H9 (cell line): Measurements from ENCODE around the gene C11orf21. TPM values are rescaled to one million over a fixed set of nuclear protein-coding genes. Genes with fewer than 3 reads are reported as not detected.

Experiments used
- DNase-seq: peaks from one replicate; pipeline ENCODE4 v3.0.0-alpha.2; 2017
- H2AFZ ChIP-seq: one replicate; pipeline ENCODE4 v1.6.1; 2013; ENCODE audit warnings: mild to moderate bottlenecking, low read length, control low read depth, moderate library complexity
- H2AK5ac ChIP-seq: 2 replicates; pipeline ENCODE4 v1.6.1; 2013; ENCODE audit warnings: low read length, control low read depth, mixed read lengths; ENCODE audit not compliant: insufficient read length
- H2BK120ac ChIP-seq: one replicate; pipeline ENCODE4 v1.6.1; 2013; ENCODE audit warnings: low read depth, mild to moderate bottlenecking, low read length, control low read depth, inconsistent platforms; ENCODE audit not compliant: poor library complexity, severe bottlenecking
- H2BK12ac ChIP-seq: 2 replicates; pipeline ENCODE4 v1.6.1; 2013; ENCODE audit warnings: low read length, control low read depth, mixed read lengths, low read depth; ENCODE audit not compliant: insufficient read length
- H2BK15ac ChIP-seq: 2 replicates; pipeline ENCODE4 v1.6.1; 2013; ENCODE audit warnings: low read depth, low read length, control low read depth
- H2BK20ac ChIP-seq: one replicate; pipeline ENCODE4 v1.6.1; 2013; ENCODE audit warnings: low read depth, mild to moderate bottlenecking, low read length, control low read depth, inconsistent platforms; ENCODE audit not compliant: poor library complexity, severe bottlenecking
- H2BK5ac ChIP-seq: 2 replicates; pipeline ENCODE4 v1.6.1; 2013; ENCODE audit warnings: low read length, control low read depth, mixed read lengths; ENCODE audit not compliant: insufficient read length
- H3K14ac ChIP-seq: 2 replicates; pipeline ENCODE4 v1.6.1; 2013; ENCODE audit warnings: low read length, control low read depth; ENCODE audit not compliant: insufficient read depth
- H3K18ac ChIP-seq: 2 replicates; pipeline ENCODE4 v1.6.1; 2013; ENCODE audit warnings: low read depth, mild to moderate bottlenecking, mixed read lengths, low read length, control low read depth; ENCODE audit not compliant: insufficient read length
- H3K23ac ChIP-seq: 2 replicates; pipeline ENCODE4 v1.6.1; 2013; ENCODE audit warnings: low read length, control low read depth, mixed read lengths, low read depth; ENCODE audit not compliant: insufficient read length
- H3K23me2 ChIP-seq: 2 replicates; pipeline ENCODE4 v1.6.1; 2013; ENCODE audit warnings: low read depth, mild to moderate bottlenecking, mixed read lengths, low read length, control low read depth; ENCODE audit not compliant: insufficient read length, poor library complexity, severe bottlenecking
- H3K27ac ChIP-seq: 2 replicates; pipeline ENCODE4 v1.5.1; 2013; ENCODE audit warnings: low read length, control low read depth, mixed read lengths, low read depth; ENCODE audit not compliant: insufficient read length
- H3K27me3 ChIP-seq: 2 replicates; pipeline ENCODE4 v1.6.1; 2013; ENCODE audit warnings: low read length, control low read depth, inconsistent platforms; ENCODE audit not compliant: insufficient read depth
- H3K4ac ChIP-seq: 2 replicates; pipeline ENCODE4 v1.6.1; 2013; ENCODE audit warnings: low read depth, mild to moderate bottlenecking, control low read depth, inconsistent platforms, low read length, moderate library complexity
- H3K4me1 ChIP-seq: 2 replicates; pipeline ENCODE4 v1.6.1; 2013; ENCODE audit warnings: low read length, control low read depth, inconsistent platforms; ENCODE audit not compliant: insufficient read depth
- H3K4me2 ChIP-seq: 2 replicates; pipeline ENCODE4 v1.6.1; 2013; ENCODE audit warnings: low read length, control low read depth, mixed read lengths; ENCODE audit not compliant: insufficient read length, insufficient read depth
- H3K56ac ChIP-seq: 2 replicates; pipeline ENCODE4 v1.6.1; 2013; ENCODE audit warnings: low read depth, mild to moderate bottlenecking, mixed read lengths, low read length, control low read depth; ENCODE audit not compliant: insufficient read length
- H3K79me1 ChIP-seq: 2 replicates; pipeline ENCODE4 v1.6.1; 2013; ENCODE audit warnings: low read depth, mild to moderate bottlenecking, moderate library complexity, low read length, control low read depth, inconsistent platforms; ENCODE audit not compliant: insufficient read depth, poor library complexity, severe bottlenecking
- H3K79me2 ChIP-seq: 2 replicates; pipeline ENCODE4 v1.6.1; 2013; ENCODE audit warnings: low read length, control low read depth, inconsistent platforms; ENCODE audit not compliant: insufficient read depth
- H3K9ac ChIP-seq: 2 replicates; pipeline ENCODE4 v1.6.1; 2013; ENCODE audit warnings: low read length, control low read depth, mixed read lengths; ENCODE audit not compliant: insufficient read length; ENCODE audit errors: extremely low read depth
- H3K9me3 ChIP-seq: one replicate; pipeline ENCODE4 v1.6.1; 2013; ENCODE audit warnings: low read depth, low read length, inconsistent platforms; ENCODE audit not compliant: control insufficient read depth
- H3T11ph ChIP-seq: one replicate; pipeline ENCODE4 v1.6.1; 2013; ENCODE audit warnings: mild to moderate bottlenecking, low read length, control low read depth, inconsistent platforms
- H4K20me1 ChIP-seq: one replicate; pipeline ENCODE4 v1.6.1; 2013; ENCODE audit not compliant: control insufficient read depth, insufficient read length, insufficient read depth
- H4K5ac ChIP-seq: 2 replicates; pipeline ENCODE4 v1.6.1; 2013; ENCODE audit warnings: low read depth, mild to moderate bottlenecking, mixed read lengths, low read length, control low read depth; ENCODE audit not compliant: insufficient read length
- H4K8ac ChIP-seq: replicated peaks from 2 replicates; pipeline ENCODE4 v1.6.1; 2013; ENCODE audit warnings: low read length, control low read depth, mixed read lengths, low read depth; ENCODE audit not compliant: insufficient read length
- H4K91ac ChIP-seq: 2 replicates; pipeline ENCODE4 v1.6.1; 2013; ENCODE audit warnings: low read depth, mild to moderate bottlenecking, moderate library complexity, mixed read lengths, low read length, control low read depth; ENCODE audit not compliant: insufficient read length
- H3K27ac Mint-ChIP-seq, 3 experiments: 2 replicates in 2 of 3; 3 replicates in 1 of 3; pipeline ENCODE4 v1.8.0; 2020 to 2021; ENCODE audit warnings: mixed read lengths in 3 of 3, mild to moderate bottlenecking in 1 of 3, moderate library complexity in 1 of 3
- H3K27me3 Mint-ChIP-seq: 2 replicates; pipeline ENCODE4 v1.8.0; 2021; ENCODE audit warnings: low read depth, mild to moderate bottlenecking, moderate library complexity, mixed read lengths
- H3K36me3 Mint-ChIP-seq, 3 experiments: 2 replicates in 2 of 3; 3 replicates in 1 of 3; pipeline ENCODE4 v1.8.0; 2020 to 2021; ENCODE audit warnings: low read depth in 3 of 3, mixed read lengths in 3 of 3; ENCODE audit not compliant: insufficient read depth in 1 of 3
- H3K4me1 Mint-ChIP-seq, 2 experiments: 2 replicates each; pipeline ENCODE4 v1.8.0; 2020; ENCODE audit warnings: mixed read lengths in 2 of 2
- H3K4me3 Mint-ChIP-seq, 2 experiments: 2 replicates in 1 of 2; 3 replicates in 1 of 2; pipeline ENCODE4 v1.8.0; 2020 to 2021; ENCODE audit warnings: mild to moderate bottlenecking in 2 of 2, mixed read lengths in 2 of 2, moderate library complexity in 1 of 2
- H3K9me3 Mint-ChIP-seq, 2 experiments: 2 replicates in 1 of 2; 3 replicates in 1 of 2; pipeline ENCODE4 v1.8.0; 2020; ENCODE audit warnings: mild to moderate bottlenecking in 2 of 2, mixed read lengths in 2 of 2, moderate library complexity in 1 of 2
- WGBS: extraction: QIAGEN DNeasy Blood & Tissue Kit; methylation state at CpG from one replicate; pipeline ENCODE4 v1.1.7; 2013; ENCODE audit warnings: missing lambda C conversion rate, low lambda C conversion rate, mixed read lengths; ENCODE audit not compliant: insufficient read length; ENCODE audit errors: extremely low coverage; 5-methylcytosine and 5-hydroxymethylcytosine counted together
- total RNA-seq: library from RNA; stranded (reverse); gene quantifications from 2 replicates; pipeline ENCODE4 v1.2.1, GENCODE V29; 2021
- TF ChIP-seq, protein P1 (sequence below): fragments of 200-600 bp; sonication (generic); conservative IDR thresholded peaks from 3 replicates; pipeline ENCODE4 v1.8.0; 2021; ENCODE audit warnings: antibody characterized with exemption, mild to moderate bottlenecking

C11orf21 gene
- total RNA-seq, 1 experiment from 2014 or later = not detected

DNA sequence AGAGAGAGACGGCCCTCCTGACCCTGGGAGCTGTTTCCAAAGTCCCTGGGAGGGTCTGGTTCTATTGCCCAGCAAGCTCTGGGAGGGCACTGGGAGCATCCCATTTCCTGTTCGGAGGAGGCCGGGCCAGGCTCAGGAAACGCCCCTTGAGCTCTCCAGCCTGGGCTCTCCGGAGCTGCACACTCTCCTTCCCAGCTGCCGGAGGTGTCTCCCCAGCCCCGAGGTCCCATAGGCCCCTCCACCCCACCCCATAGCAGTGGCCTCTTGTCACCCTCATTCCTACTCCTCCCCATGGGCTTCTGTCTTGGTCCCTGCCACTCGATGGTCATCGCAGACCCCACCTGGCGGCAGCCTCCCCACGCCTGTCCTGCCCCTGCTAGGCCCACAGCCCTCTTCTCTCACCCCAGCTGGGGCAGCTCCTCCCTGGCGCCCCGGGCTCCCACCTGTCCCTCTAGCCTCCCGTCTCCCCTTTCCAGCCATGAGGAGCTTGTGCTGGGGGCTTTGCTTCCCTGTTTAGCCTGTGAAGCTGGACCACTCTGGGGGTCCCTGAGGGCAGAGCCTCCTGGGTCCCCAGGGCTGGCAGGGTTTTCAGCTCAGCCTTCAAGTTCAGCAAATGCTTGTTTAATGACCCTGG is 2.9 kb upstream of the C11orf21 start:
- no peaks in the 10 kb centered on the region for H3K23me2 ChIP-seq
- no peak overlapping the region for H3K56ac ChIP-seq
- WGBS = no CpG with 5 or more reads among the region's 14 CpGs
- no peaks in the 10 kb centered on the region for H4K20me1 ChIP-seq
- TF ChIP-seq, protein P1, sequence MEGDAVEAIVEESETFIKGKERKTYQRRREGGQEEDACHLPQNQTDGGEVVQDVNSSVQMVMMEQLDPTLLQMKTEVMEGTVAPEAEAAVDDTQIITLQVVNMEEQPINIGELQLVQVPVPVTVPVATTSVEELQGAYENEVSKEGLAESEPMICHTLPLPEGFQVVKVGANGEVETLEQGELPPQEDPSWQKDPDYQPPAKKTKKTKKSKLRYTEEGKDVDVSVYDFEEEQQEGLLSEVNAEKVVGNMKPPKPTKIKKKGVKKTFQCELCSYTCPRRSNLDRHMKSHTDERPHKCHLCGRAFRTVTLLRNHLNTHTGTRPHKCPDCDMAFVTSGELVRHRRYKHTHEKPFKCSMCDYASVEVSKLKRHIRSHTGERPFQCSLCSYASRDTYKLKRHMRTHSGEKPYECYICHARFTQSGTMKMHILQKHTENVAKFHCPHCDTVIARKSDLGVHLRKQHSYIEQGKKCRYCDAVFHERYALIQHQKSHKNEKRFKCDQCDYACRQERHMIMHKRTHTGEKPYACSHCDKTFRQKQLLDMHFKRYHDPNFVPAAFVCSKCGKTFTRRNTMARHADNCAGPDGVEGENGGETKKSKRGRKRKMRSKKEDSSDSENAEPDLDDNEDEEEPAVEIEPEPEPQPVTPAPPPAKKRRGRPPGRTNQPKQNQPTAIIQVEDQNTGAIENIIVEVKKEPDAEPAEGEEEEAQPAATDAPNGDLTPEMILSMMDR = no peak
- no peak overlapping the region for H3K4ac ChIP-seq
- H4K5ac ChIP-seq = no peak overlapping the region
- no peak overlapping the region for H2BK20ac ChIP-seq
- H2AK5ac ChIP-seq = no peak overlapping the region
- Mint-ChIP-seq H3K27me3 (peaks cover 6% of the 10 kb centered on the region; the same call in 1 of the 2 replicates), H3K4me1 (peaks cover 0 to 7% of the 10 kb centered on the region in 2 experiments; a peak in 1 of 4 replicates), H3K27ac (no peak overlapping the region), H3K36me3 (no peaks in the 10 kb centered on the region), H3K9me3 (no peaks in the 10 kb centered on the region; a peak in 1 of 5 replicates), H3K4me3 (no peak overlapping the region)
- H2BK120ac ChIP-seq = no peak overlapping the region
- H2BK12ac ChIP-seq = no peak overlapping the region
- H3T11ph ChIP-seq = no peak overlapping the region
- H3K9ac ChIP-seq = no peak overlapping the region
- H3K9me3 ChIP-seq = no peaks in the 10 kb centered on the region
- no peaks in the 10 kb centered on the region; the same call in 1 of the 2 replicates for H3K4me1 ChIP-seq
- no peak overlapping the region; the same call in 1 of the 2 replicates for H3K14ac ChIP-seq
- H3K4me2 ChIP-seq = no peak overlapping the region
- H3K18ac ChIP-seq = no peak overlapping the region
- H2BK5ac ChIP-seq = no peak overlapping the region
- H3K27me3 ChIP-seq = no peaks in the 10 kb centered on the region
- no peak overlapping the region for H2AFZ ChIP-seq
- H4K91ac ChIP-seq = no peak overlapping the region
- H2BK15ac ChIP-seq = no peak overlapping the region
- no peak overlapping the region for H3K23ac ChIP-seq
- H3K27ac ChIP-seq = no peak overlapping the region
- H4K8ac ChIP-seq = no peak overlapping the region
- DNase-seq = peak; percentile 31
- no peaks in the 10 kb centered on the region for H3K79me2 ChIP-seq
- H3K79me1 ChIP-seq = no peaks in the 10 kb centered on the region
